Measurements from ENCODE around the gene GLOD4.

DNA sequence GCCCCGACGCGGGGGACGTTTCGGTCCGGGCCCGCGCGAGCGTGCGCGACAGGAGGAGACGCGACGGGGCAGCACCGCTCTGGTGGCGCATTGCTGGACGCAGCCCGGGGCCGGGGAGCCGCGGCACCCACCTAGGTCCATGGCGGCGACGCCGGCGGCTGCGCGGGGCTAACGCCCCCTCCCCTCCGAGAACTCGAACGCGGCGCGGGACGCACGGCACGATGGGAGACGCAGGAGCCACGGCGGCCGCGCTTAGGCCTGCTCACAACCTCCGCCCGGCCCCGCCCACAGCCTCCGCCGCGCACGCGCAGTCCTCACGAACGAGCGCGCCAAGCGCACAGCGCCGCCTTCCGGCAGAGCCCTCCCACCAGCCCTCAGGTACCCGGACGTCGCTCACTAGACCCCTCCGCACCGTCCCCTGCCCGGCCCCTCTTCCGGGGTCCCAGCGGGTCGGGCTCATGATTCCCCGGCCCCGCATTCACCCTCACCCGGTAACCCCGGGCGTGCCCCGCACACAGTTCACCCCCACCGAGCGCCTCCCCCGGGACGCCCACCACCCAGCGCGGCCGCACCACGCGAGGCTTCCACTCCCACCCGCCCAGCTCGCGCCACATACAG lies 30.0 kb downstream of the GLOD4 start, which contains the start of gene GEMIN4:
- TF ChIP-seq, protein P1, sequence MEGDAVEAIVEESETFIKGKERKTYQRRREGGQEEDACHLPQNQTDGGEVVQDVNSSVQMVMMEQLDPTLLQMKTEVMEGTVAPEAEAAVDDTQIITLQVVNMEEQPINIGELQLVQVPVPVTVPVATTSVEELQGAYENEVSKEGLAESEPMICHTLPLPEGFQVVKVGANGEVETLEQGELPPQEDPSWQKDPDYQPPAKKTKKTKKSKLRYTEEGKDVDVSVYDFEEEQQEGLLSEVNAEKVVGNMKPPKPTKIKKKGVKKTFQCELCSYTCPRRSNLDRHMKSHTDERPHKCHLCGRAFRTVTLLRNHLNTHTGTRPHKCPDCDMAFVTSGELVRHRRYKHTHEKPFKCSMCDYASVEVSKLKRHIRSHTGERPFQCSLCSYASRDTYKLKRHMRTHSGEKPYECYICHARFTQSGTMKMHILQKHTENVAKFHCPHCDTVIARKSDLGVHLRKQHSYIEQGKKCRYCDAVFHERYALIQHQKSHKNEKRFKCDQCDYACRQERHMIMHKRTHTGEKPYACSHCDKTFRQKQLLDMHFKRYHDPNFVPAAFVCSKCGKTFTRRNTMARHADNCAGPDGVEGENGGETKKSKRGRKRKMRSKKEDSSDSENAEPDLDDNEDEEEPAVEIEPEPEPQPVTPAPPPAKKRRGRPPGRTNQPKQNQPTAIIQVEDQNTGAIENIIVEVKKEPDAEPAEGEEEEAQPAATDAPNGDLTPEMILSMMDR (IDR thresholded peaks at IDR 0.05; ENCODE audit: borderline replicate concordance, extremely low read depth, low read length, poor library complexity, severe bottlenecking): peak; percentile 93
- no peak for TF ChIP-seq EZH2 (IDR thresholded peaks at IDR 0.05; ENCODE audit: borderline replicate concordance, low read depth, low read length, severe bottlenecking)

Data from DND-41 (cell line).